ENCODE measurements around the gene MAPK8.

DNA sequence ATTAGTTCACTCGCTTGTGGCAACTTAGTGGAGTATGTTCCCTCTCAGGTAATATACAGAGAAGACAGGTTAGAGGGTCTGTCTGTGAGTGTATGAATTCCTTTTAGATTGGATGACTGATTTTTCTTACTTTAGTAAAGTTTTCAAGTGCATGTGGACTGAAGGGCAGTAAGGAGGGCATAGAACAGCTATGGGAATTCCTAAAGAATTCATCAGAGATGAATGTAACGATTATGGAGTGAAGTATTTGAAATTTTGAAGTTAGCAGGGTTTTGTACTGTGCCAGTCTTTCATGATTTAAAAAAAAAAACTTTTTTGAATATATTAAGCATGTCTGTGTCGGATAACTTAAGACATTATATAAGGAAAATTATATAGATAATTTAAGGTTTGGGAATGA is 15.5 kb downstream of the MAPK8 start:
- TF ChIP-seq CTCF (IDR thresholded peaks at IDR 0.05) (no peak), EP300 (IDR thresholded peaks at IDR 0.05) (no peak), POLR2AphosphoS5 (IDR thresholded peaks at IDR 0.05) (no peak), POLR2A (IDR thresholded peaks at IDR 0.05) (no peak)
